HL-60 (cell line): ENCODE measurements around the gene DPY19L1.
A peak's percentile ranks its signal among the peaks of the same experiment; 100 is the strongest.

ENCODE experiments used
- DNase-seq, 2 experiments: peaks; one replicate each; pipeline ENCODE4 v3.0.0-alpha.2; 2010 to 2020; ENCODE audit warnings: low read depth in 1 of 2, low spot score in 1 of 2
- H3K27ac ChIP-seq: fragments of 250-450 bp; sonication (Bioruptor Pico); replicated peaks from 2 replicates; pipeline ENCODE4 v1.5.1; 2020; ENCODE audit warnings: mild to moderate bottlenecking, moderate library complexity
- H3K27me3 ChIP-seq: fragments of 250-450 bp; sonication (Bioruptor Pico); 2 replicates; pipeline ENCODE4 v1.5.1; 2021; ENCODE audit warnings: mild to moderate bottlenecking, moderate library complexity; ENCODE audit not compliant: insufficient read depth, poor library complexity, severe bottlenecking
- H3K4me3 ChIP-seq: replicated peaks from 2 replicates; pipeline ENCODE4 v1.5.1; 2011; ENCODE audit warnings: mild to moderate bottlenecking, control low read depth, low read length; ENCODE audit not compliant: insufficient read depth
- GABPA ChIP-seq: IDR thresholded peaks from 2 replicates; pipeline ENCODE4 v1.6.1; 2012; ENCODE audit warnings: low read depth
- POLR2AphosphoS5 ChIP-seq: IDR thresholded peaks from 2 replicates; pipeline ENCODE4 v1.6.1; 2012; ENCODE audit warnings: low read depth
- SPI1 ChIP-seq: IDR thresholded peaks from 2 replicates; pipeline ENCODE4 v1.6.1; 2012; ENCODE audit warnings: low read depth, mild to moderate bottlenecking, borderline replicate concordance
- TF ChIP-seq, protein P1 (sequence below): IDR thresholded peaks from one replicate; pipeline ENCODE4 v1.5.1; 2011; ENCODE audit warnings: low read length, control low read depth, inconsistent platforms; ENCODE audit not compliant: insufficient read depth
- TF ChIP-seq, protein P2 (sequence below): IDR thresholded peaks from 2 replicates; pipeline ENCODE4 v1.6.1; 2012; ENCODE audit warnings: low read depth; ENCODE audit not compliant: insufficient replicate concordance

Gene DPY19L1

DNA sequence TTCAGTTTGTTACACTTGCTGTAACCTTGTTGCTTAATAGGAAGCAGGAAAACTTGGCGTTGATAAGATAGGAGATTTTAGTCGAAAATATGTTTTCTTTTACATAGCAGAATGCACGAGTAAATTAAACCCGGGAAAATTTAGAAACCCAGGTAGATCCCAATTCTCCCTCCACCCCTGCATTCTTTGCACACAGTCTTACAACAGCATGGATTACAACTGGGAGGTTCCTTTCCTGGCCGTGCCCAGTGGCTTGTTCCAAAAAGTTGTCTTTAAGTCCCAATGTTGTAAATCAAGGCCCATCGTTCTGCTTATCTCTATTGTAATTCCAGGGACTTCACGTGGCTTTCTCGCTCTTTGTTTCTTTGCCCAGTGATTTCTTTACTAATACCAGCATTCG is 1.1 kb upstream of the DPY19L1 start:
- TF ChIP-seq, protein P1, sequence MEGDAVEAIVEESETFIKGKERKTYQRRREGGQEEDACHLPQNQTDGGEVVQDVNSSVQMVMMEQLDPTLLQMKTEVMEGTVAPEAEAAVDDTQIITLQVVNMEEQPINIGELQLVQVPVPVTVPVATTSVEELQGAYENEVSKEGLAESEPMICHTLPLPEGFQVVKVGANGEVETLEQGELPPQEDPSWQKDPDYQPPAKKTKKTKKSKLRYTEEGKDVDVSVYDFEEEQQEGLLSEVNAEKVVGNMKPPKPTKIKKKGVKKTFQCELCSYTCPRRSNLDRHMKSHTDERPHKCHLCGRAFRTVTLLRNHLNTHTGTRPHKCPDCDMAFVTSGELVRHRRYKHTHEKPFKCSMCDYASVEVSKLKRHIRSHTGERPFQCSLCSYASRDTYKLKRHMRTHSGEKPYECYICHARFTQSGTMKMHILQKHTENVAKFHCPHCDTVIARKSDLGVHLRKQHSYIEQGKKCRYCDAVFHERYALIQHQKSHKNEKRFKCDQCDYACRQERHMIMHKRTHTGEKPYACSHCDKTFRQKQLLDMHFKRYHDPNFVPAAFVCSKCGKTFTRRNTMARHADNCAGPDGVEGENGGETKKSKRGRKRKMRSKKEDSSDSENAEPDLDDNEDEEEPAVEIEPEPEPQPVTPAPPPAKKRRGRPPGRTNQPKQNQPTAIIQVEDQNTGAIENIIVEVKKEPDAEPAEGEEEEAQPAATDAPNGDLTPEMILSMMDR, result no peak
- TF ChIP-seq, protein P2, sequence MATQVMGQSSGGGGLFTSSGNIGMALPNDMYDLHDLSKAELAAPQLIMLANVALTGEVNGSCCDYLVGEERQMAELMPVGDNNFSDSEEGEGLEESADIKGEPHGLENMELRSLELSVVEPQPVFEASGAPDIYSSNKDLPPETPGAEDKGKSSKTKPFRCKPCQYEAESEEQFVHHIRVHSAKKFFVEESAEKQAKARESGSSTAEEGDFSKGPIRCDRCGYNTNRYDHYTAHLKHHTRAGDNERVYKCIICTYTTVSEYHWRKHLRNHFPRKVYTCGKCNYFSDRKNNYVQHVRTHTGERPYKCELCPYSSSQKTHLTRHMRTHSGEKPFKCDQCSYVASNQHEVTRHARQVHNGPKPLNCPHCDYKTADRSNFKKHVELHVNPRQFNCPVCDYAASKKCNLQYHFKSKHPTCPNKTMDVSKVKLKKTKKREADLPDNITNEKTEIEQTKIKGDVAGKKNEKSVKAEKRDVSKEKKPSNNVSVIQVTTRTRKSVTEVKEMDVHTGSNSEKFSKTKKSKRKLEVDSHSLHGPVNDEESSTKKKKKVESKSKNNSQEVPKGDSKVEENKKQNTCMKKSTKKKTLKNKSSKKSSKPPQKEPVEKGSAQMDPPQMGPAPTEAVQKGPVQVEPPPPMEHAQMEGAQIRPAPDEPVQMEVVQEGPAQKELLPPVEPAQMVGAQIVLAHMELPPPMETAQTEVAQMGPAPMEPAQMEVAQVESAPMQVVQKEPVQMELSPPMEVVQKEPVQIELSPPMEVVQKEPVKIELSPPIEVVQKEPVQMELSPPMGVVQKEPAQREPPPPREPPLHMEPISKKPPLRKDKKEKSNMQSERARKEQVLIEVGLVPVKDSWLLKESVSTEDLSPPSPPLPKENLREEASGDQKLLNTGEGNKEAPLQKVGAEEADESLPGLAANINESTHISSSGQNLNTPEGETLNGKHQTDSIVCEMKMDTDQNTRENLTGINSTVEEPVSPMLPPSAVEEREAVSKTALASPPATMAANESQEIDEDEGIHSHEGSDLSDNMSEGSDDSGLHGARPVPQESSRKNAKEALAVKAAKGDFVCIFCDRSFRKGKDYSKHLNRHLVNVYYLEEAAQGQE, result no peak
- TF ChIP-seq GABPA (no peak), POLR2AphosphoS5 (no peak), SPI1 (no peak)
- no peak overlapping the region for H3K27ac ChIP-seq
- H3K4me3 ChIP-seq, result peak overlapping the region; percentile 79
- no peak for DNase-seq
- H3K27me3 ChIP-seq, result no peaks in the 10 kb centered on the region

DNA sequence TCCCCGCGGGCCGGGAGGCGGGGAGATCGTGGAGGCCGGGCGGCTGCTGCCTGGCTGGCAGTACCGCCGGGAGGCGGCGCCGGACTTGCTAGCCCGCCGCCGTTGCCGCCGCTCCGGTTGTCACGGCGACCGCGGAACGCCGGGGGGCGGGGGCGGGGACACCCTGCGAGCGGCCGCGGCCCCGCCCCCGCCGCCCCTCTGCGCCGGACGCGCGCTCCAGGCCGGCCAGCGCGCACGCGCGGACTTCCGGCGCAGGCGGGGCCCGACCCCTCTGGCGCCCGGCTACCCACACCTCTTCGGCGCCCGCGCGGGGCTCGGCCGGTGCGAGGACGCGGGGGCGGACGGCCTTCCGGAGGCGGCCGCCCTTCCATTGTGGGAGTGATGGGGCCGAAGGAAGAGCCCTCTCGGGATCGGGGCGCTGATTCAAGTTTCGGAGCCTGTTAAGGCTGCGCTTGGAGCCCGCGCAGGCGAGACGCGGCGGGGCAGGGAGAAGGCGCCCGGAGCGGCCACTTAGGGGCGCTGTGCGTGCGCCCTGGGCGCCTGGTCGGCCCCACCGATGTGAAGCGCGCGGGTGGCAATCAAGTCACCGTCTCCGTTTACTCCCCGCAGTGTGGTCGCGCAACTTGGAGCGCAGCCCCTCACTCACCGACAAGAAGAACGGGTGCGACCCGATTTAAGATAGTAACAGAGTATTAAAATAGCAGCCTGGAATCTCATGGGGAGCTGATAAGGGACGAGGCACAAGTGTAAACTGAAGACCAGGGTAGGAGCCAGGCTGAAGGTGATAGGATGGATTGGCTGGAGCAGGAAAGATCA is 449 bp upstream of the DPY19L1 start:
- peak overlapping the region; percentile 79 for H3K4me3 ChIP-seq
- no peaks in the 10 kb centered on the region for H3K27me3 ChIP-seq
- TF ChIP-seq, protein P2, result no peak
- TF ChIP-seq POLR2AphosphoS5, result no peak
- TF ChIP-seq, protein P1, result peak; percentile 71
- DNase-seq, result peak; percentile 44 to 85
- peak overlapping the region; percentile 49 for H3K27ac ChIP-seq

DNA sequence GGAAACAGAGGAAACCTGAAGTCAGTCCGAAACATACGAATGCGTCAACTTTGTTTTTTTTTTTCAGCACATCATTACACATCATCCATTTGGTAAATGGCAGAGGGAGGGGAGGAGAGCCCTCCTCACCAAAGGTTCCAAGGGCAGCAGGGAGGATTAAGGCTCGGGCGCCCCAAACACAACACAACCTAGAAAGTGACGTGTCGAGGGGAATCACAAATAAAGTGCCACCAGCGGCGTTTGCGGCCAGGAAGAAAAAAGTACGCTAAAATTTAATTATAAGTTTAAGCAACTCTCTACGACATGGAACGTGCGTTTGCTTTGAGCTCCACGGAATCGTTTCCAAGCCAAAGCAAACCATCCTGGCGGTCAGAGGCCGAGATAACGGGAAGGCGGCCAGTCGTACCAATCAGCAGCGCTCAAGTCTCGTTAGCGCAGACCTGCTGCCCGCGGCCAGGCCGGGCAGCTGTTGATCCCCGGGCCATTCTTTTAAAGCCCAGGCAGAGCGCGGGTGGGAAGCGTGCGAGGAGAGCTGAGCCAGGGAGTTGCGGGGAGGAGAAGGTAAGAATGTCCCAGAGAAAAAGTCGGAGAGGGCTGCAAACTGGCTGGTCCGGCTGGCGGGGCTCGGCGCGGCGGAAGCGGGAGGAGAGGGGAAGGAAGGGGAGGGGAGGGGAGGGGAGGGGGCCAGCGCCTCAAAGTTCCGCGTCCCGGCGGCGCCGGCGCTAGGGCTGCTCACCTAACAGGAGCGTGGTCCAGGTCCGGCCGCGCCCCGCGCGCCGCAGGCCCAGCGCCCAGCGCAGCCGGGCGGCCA is 719 bp downstream of the DPY19L1 start:
- DNase-seq, result peak; percentile 15 to 53
- TF ChIP-seq SPI1 (no peak), POLR2AphosphoS5 (no peak), GABPA (no peak)
- TF ChIP-seq, protein P2, result no peak
- TF ChIP-seq, protein P1, result no peak
- no peaks in the 10 kb centered on the region for H3K27me3 ChIP-seq
- H3K4me3 ChIP-seq, result peak overlapping the region; percentile 79
- H3K27ac ChIP-seq, result peak overlapping the region; percentile 47
